Measurements from ENCODE around the gene TDRD1. TPM values are rescaled to one million over a fixed set of nuclear protein-coding genes. Genes with fewer than 3 reads are reported as not detected.

Gene TDRD1
- total RNA-seq, 1 donor from 2014 or later = 0.33 TPM

DNA sequence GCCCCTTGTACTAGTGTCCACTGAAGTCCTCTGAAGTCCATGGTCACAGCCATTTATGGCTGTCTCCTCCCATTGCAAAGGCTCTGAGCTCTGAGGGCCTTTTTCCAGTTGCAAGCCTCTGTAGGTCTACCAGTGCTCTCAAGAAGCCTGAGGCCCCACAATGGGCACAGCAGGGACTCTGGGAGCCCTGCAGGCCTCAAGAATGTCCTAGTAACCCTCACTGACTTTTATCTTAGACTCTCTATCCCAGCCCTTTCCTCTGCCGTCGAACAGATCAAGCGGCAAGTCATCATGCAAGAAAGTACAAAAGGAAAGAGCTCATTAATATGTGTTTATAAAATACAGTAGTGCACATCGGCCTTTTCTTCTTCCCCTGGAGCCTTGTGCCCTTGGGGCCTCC, 83.3 kb downstream of the TDRD1 start:
- intact Hi-C loops (cut with micrococcal nuclease) = no loop called here
- no peaks in the 10 kb centered on the region for H3K36me3 Mint-ChIP-seq (ENCODE audit: low read depth)
- CTCF ChIA-PET = no interaction called here

DNA sequence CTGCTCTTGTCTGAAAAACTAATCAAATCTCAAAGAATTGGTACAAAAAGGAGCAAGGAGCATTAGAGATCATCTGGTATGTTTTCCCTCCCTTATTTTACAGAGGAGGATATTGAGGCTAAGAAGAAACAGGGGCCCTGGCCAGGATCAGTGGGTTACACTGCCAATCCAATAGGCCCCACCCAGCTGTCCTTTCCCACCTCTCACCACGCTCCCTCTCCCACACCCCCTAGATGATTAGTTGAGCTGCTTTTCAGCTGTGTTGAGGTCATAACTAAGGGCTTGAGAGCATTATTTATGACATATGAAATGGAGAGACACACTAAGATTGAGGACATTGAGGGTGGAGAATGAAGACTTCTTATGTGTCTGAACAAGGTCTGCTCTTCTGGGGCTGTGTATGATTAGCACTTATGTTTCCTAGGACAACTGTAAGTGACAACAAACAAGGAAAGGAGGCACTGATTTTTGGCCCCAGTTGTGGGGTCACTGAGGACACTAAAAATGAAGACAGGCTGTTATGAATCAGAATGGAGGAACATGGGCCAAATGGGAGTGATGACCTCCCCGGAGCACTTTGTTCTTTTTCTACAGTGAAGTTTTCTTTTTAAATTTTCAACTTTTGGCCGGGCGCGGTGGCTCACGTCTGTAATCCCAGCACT, 86.4 kb downstream of the TDRD1 start:
- H3K4me3 Mint-ChIP-seq = no peak overlapping the region
- intact Hi-C loops (cut with micrococcal nuclease) = no loop called here
- H3K9me3 Mint-ChIP-seq = no peaks in the 10 kb centered on the region
- POLR2A ChIA-PET = no interaction called here
- ATAC-seq (ENCODE audit: low read depth) = no peak
- DNase-seq = no peak
- H3K27ac Mint-ChIP-seq = no peak overlapping the region
- TF ChIP-seq, protein P1, sequence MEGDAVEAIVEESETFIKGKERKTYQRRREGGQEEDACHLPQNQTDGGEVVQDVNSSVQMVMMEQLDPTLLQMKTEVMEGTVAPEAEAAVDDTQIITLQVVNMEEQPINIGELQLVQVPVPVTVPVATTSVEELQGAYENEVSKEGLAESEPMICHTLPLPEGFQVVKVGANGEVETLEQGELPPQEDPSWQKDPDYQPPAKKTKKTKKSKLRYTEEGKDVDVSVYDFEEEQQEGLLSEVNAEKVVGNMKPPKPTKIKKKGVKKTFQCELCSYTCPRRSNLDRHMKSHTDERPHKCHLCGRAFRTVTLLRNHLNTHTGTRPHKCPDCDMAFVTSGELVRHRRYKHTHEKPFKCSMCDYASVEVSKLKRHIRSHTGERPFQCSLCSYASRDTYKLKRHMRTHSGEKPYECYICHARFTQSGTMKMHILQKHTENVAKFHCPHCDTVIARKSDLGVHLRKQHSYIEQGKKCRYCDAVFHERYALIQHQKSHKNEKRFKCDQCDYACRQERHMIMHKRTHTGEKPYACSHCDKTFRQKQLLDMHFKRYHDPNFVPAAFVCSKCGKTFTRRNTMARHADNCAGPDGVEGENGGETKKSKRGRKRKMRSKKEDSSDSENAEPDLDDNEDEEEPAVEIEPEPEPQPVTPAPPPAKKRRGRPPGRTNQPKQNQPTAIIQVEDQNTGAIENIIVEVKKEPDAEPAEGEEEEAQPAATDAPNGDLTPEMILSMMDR (IDR thresholded peaks at IDR 0.05) = no peak
- peaks cover 2% of the 10 kb centered on the region for H3K27me3 Mint-ChIP-seq
- H3K4me1 Mint-ChIP-seq = no peaks in the 10 kb centered on the region
- CTCF ChIA-PET = no interaction called here
- no peaks in the 10 kb centered on the region for H3K36me3 Mint-ChIP-seq (ENCODE audit: low read depth)

More for the DNA sequence above, 83.3 kb downstream of the TDRD1 start:
- H3K4me3 Mint-ChIP-seq = no peak overlapping the region
- H3K27me3 Mint-ChIP-seq = no peaks in the 10 kb centered on the region
- DNase-seq (no peak), ATAC-seq (ENCODE audit: low read depth) (no peak)
- H3K4me1 Mint-ChIP-seq = no peaks in the 10 kb centered on the region
- POLR2A ChIA-PET = no interaction called here
- no peaks in the 10 kb centered on the region for H3K9me3 Mint-ChIP-seq
- no peak overlapping the region for H3K27ac Mint-ChIP-seq
- TF ChIP-seq, protein P1 (IDR thresholded peaks at IDR 0.05) = no peak

DNA sequence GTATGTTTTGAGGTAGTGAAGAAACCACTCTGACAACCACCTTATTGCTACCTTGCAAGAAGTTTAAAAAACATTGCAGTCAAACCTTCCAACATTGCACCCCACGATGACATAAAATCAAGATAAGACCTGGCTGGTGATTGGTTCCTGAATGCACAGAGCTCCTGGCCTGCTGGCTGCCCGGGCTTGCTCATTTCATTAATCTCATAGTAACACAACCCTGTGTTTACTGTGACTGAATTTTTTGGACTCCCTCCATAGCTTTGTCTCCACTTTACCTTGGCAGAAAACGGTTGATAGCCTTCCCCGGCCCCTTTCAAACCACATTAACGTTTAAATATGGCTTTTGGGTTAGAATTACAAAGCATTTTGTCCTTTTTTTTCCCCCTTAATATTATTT, 87.4 kb downstream of the TDRD1 start:
- Mint-ChIP-seq H3K4me3 (no peak overlapping the region), H3K27ac (no peak overlapping the region), H3K4me1 (no peaks in the 10 kb centered on the region), H3K36me3 (ENCODE audit: low read depth) (no peaks in the 10 kb centered on the region), H3K27me3 (peaks cover 2% of the 10 kb centered on the region), H3K9me3 (no peaks in the 10 kb centered on the region)
- ATAC-seq (ENCODE audit: low read depth) = no peak
- ChIA-PET CTCF (no interaction called here), POLR2A (no interaction called here)
- TF ChIP-seq, protein P1 (IDR thresholded peaks at IDR 0.05) = no peak
- intact Hi-C loops (cut with micrococcal nuclease) = no loop called here
- no peak for DNase-seq

DNA sequence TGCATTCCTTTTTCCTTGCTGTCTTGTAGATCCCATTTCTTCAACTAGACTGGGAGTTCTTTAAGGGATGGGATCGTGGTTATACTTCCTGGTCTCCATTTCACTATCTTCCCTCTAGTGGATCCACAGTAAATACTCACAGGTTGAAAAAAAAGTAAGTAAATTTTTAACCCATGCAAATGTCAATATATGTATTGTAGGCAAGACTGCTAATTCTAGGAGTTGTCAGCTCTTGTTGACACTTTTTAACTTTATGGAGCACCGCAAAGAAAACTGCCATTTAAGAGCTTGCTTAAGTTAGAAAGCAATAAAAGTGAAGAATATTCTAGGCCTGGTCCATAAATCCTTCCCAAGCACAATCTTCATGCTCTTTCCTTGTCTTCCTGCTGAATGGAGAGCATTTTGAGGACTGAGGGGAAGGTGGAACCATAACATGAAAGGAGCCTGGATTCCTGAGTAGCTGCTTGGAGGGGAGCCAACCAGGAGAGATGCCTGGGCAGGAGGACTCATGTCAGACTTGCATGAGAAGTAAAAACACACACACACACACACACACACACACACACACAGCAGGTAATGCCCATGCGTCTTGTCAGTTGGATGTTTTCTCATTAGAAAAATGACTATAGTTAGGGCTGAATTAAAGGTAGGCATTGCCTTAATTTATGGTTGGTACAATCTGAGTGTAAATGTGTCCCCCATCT, 92.1 kb downstream of the TDRD1 start:
- ChIA-PET CTCF (no interaction called here), POLR2A (no interaction called here)
- H3K27ac Mint-ChIP-seq = no peak overlapping the region
- intact Hi-C loops (cut with micrococcal nuclease) = no loop called here
- peaks cover 8% of the 10 kb centered on the region for H3K27me3 Mint-ChIP-seq
- TF ChIP-seq, protein P1 (IDR thresholded peaks at IDR 0.05) = no peak
- DNase-seq = no peak
- no peaks in the 10 kb centered on the region for H3K9me3 Mint-ChIP-seq
- H3K36me3 Mint-ChIP-seq (ENCODE audit: low read depth) = no peaks in the 10 kb centered on the region
- H3K4me3 Mint-ChIP-seq = no peak overlapping the region
- ATAC-seq (ENCODE audit: low read depth) = no peak
- no peaks in the 10 kb centered on the region for H3K4me1 Mint-ChIP-seq

DNA sequence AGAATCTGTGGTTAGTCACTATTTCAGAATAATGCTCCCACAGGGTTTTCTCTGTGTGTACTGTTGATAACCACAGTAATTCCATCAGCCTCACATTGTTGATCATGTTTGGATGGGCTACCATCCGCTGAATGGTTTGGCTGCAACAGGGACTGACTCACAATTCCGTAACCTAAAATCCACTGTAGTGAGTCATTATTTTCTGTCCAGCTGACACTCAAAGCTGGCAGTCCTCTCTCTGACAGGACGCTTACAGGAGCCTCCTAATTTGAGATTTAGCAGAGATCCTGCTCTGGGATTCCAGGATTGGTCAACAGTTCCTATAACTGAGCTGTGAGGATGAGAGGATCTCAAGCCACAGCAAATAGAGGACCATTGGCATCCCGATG, 92.6 kb downstream of the TDRD1 start:
- ATAC-seq (ENCODE audit: low read depth) = no peak
- Mint-ChIP-seq H3K27me3 (peaks cover 8% of the 10 kb centered on the region), H3K4me3 (no peak overlapping the region), H3K9me3 (no peaks in the 10 kb centered on the region), H3K27ac (no peak overlapping the region), H3K36me3 (ENCODE audit: low read depth) (no peaks in the 10 kb centered on the region), H3K4me1 (no peaks in the 10 kb centered on the region)
- no peak for DNase-seq
- intact Hi-C loops (cut with micrococcal nuclease) = no loop called here
- ChIA-PET POLR2A (no interaction called here), CTCF (no interaction called here)
- TF ChIP-seq, protein P1 (IDR thresholded peaks at IDR 0.05) = no peak

Data from activated B cell treated with CpG ODN at 0.5 μM for 24 hours (primary cell).